Activated naive CD4-positive, alpha-beta T cell treated with anti-CD3 and anti-CD28 coated beads, Interleukin-2, amount 50 U/mL, for 24 hours (primary cell): ENCODE data around the gene GAS2L3.
"Not testable (repeated sequence)": the region's sequence is repeated elsewhere in the genome, so short reads cannot be mapped to it uniquely, and the experiment has no call there.

Experiments
- H3K27ac Mint-ChIP-seq: one replicate; pipeline ENCODE4 v1.8.0; 2021; ENCODE audit warnings: mild to moderate bottlenecking, mixed read lengths
- H3K27me3 Mint-ChIP-seq: one replicate; pipeline ENCODE4 v1.8.0; 2021; ENCODE audit warnings: mixed read lengths
- H3K36me3 Mint-ChIP-seq: one replicate; pipeline ENCODE4 v1.8.0; 2021; ENCODE audit warnings: mixed read lengths
- H3K4me1 Mint-ChIP-seq: one replicate; pipeline ENCODE4 v1.8.0; 2021; ENCODE audit warnings: mixed read lengths
- H3K4me3 Mint-ChIP-seq: one replicate; pipeline ENCODE4 v1.8.0; 2021; ENCODE audit warnings: mild to moderate bottlenecking, mixed read lengths
- H3K9me3 Mint-ChIP-seq: one replicate; pipeline ENCODE4 v1.8.0; 2021; ENCODE audit warnings: mixed read lengths

The GAS2L3 gene

GRCh38 chr12:100610666-100611430 lies 37.4 kb downstream of the GAS2L3 start:
- Mint-ChIP-seq H3K4me1 (no peaks in the 10 kb centered on the region), H3K4me3 (no peak overlapping the region), H3K9me3 (peaks cover 16% of the 10 kb centered on the region)

GRCh38 chr12:100612606-100613005 lies 39.1 kb downstream of the GAS2L3 start:
- Mint-ChIP-seq H3K27me3 (peaks cover 2% of the 10 kb centered on the region), H3K4me3 (no peak overlapping the region), H3K36me3 (peaks cover 2% of the 10 kb centered on the region), H3K4me1 (no peaks in the 10 kb centered on the region), H3K27ac (no peak overlapping the region), H3K9me3 (peaks cover 1% of the 10 kb centered on the region)

More at GRCh38 chr12:100610666-100611430, 37.4 kb downstream of the GAS2L3 start:
- H3K27me3 Mint-ChIP-seq, result peaks cover 12% of the 10 kb centered on the region
- no peak overlapping the region for H3K27ac Mint-ChIP-seq
- H3K36me3 Mint-ChIP-seq, result peaks cover 2% of the 10 kb centered on the region

- Mint-ChIP-seq H3K27ac (no peak overlapping the region), H3K27me3 (no peaks in the 10 kb centered on the region), H3K9me3 (no peaks in the 10 kb centered on the region), H3K4me1 (no peaks in the 10 kb centered on the region), H3K36me3 (no peaks in the 10 kb centered on the region), H3K4me3 (no peak overlapping the region)
Observed at GRCh38 chr12:100624571-100624970, 51.1 kb downstream of the GAS2L3 start.

- H3K4me3 Mint-ChIP-seq, result no peak overlapping the region
- no peaks in the 10 kb centered on the region for H3K4me1 Mint-ChIP-seq
- no peak overlapping the region for H3K27ac Mint-ChIP-seq
- H3K9me3 Mint-ChIP-seq, result no peaks in the 10 kb centered on the region
- no peaks in the 10 kb centered on the region for H3K36me3 Mint-ChIP-seq
- H3K27me3 Mint-ChIP-seq, result no peaks in the 10 kb centered on the region
Observed at GRCh38 chr12:100632445-100632892, 59.0 kb downstream of the GAS2L3 start.

- not testable (repeated sequence) for H3K27me3 Mint-ChIP-seq, H3K4me3 Mint-ChIP-seq, H3K9me3 Mint-ChIP-seq, H3K27ac Mint-ChIP-seq, H3K36me3 Mint-ChIP-seq, H3K4me1 Mint-ChIP-seq
Observed at GRCh38 chr12:100633082-100633785, 59.8 kb downstream of the GAS2L3 start.

GRCh38 chr12:100643246-100643645 lies 69.8 kb downstream of the GAS2L3 start:
- Mint-ChIP-seq H3K27ac (no peak overlapping the region), H3K4me3 (no peak overlapping the region), H3K36me3 (no peaks in the 10 kb centered on the region), H3K4me1 (no peaks in the 10 kb centered on the region), H3K9me3 (peaks cover 5% of the 10 kb centered on the region), H3K27me3 (peaks cover 1% of the 10 kb centered on the region)

GRCh38 chr12:100646896-100647295 lies 73.4 kb downstream of the GAS2L3 start:
- Mint-ChIP-seq H3K27me3 (peaks cover 7% of the 10 kb centered on the region), H3K36me3 (no peaks in the 10 kb centered on the region)

GRCh38 chr12:100651108-100651507 lies 77.6 kb downstream of the GAS2L3 start:
- H3K27ac Mint-ChIP-seq, result no peak overlapping the region
- H3K36me3 Mint-ChIP-seq, result no peaks in the 10 kb centered on the region
- H3K4me1 Mint-ChIP-seq, result no peaks in the 10 kb centered on the region
- H3K9me3 Mint-ChIP-seq, result peaks cover 12% of the 10 kb centered on the region
- no peak overlapping the region for H3K4me3 Mint-ChIP-seq
- peaks cover 13% of the 10 kb centered on the region for H3K27me3 Mint-ChIP-seq

More at GRCh38 chr12:100646896-100647295, 73.4 kb downstream of the GAS2L3 start:
- Mint-ChIP-seq H3K9me3 (peaks cover 12% of the 10 kb centered on the region), H3K4me1 (no peaks in the 10 kb centered on the region), H3K27ac (no peak overlapping the region), H3K4me3 (no peak overlapping the region)

GRCh38 chr12:100651694-100652093 lies 78.2 kb downstream of the GAS2L3 start:
- H3K4me1 Mint-ChIP-seq, result no peaks in the 10 kb centered on the region
- H3K9me3 Mint-ChIP-seq, result peaks cover 12% of the 10 kb centered on the region
- H3K4me3 Mint-ChIP-seq, result no peak overlapping the region
- H3K27me3 Mint-ChIP-seq, result peaks cover 13% of the 10 kb centered on the region
- no peaks in the 10 kb centered on the region for H3K36me3 Mint-ChIP-seq
- no peak overlapping the region for H3K27ac Mint-ChIP-seq

- H3K4me3 Mint-ChIP-seq, result no peak overlapping the region
- no peak overlapping the region for H3K27ac Mint-ChIP-seq
- no peaks in the 10 kb centered on the region for H3K36me3 Mint-ChIP-seq
- H3K9me3 Mint-ChIP-seq, result peaks cover 12% of the 10 kb centered on the region
- no peaks in the 10 kb centered on the region for H3K4me1 Mint-ChIP-seq
- H3K27me3 Mint-ChIP-seq, result peaks cover 13% of the 10 kb centered on the region
Observed at GRCh38 chr12:100652488-100652887, 79.0 kb downstream of the GAS2L3 start.

- peaks cover 16% of the 10 kb centered on the region for H3K9me3 Mint-ChIP-seq
- no peak overlapping the region for H3K27ac Mint-ChIP-seq
- H3K4me3 Mint-ChIP-seq, result no peak overlapping the region
- no peaks in the 10 kb centered on the region for H3K4me1 Mint-ChIP-seq
- H3K36me3 Mint-ChIP-seq, result no peaks in the 10 kb centered on the region
- peaks cover 15% of the 10 kb centered on the region for H3K27me3 Mint-ChIP-seq
Observed at GRCh38 chr12:100656141-100656540, 82.7 kb downstream of the GAS2L3 start.

GRCh38 chr12:100656856-100657255 lies 83.4 kb downstream of the GAS2L3 start:
- Mint-ChIP-seq H3K36me3 (no peaks in the 10 kb centered on the region), H3K27ac (no peak overlapping the region), H3K4me1 (no peaks in the 10 kb centered on the region), H3K27me3 (peaks cover 15% of the 10 kb centered on the region), H3K9me3 (peaks cover 13% of the 10 kb centered on the region), H3K4me3 (no peak overlapping the region)

- H3K27ac Mint-ChIP-seq, result no peak overlapping the region
- no peaks in the 10 kb centered on the region for H3K36me3 Mint-ChIP-seq
- no peaks in the 10 kb centered on the region for H3K4me1 Mint-ChIP-seq
- H3K9me3 Mint-ChIP-seq, result peaks cover 8% of the 10 kb centered on the region
- H3K27me3 Mint-ChIP-seq, result peaks cover 7% of the 10 kb centered on the region
- no peak overlapping the region for H3K4me3 Mint-ChIP-seq
Observed at GRCh38 chr12:100661300-100661951, 87.9 kb downstream of the GAS2L3 start.

- Mint-ChIP-seq H3K36me3 (no peaks in the 10 kb centered on the region), H3K4me3 (no peak overlapping the region), H3K27me3 (peaks cover 6% of the 10 kb centered on the region), H3K9me3 (no peaks in the 10 kb centered on the region), H3K27ac (no peak overlapping the region), H3K4me1 (no peaks in the 10 kb centered on the region)
Observed at GRCh38 chr12:100666588-100666987, 93.1 kb downstream of the GAS2L3 start.

- H3K4me3 Mint-ChIP-seq, result no peak overlapping the region
- H3K4me1 Mint-ChIP-seq, result no peaks in the 10 kb centered on the region
- peaks cover 6% of the 10 kb centered on the region for H3K27me3 Mint-ChIP-seq
- H3K27ac Mint-ChIP-seq, result no peak overlapping the region
- H3K9me3 Mint-ChIP-seq, result no peaks in the 10 kb centered on the region
- H3K36me3 Mint-ChIP-seq, result no peaks in the 10 kb centered on the region
Observed at GRCh38 chr12:100668945-100669536, 95.6 kb downstream of the GAS2L3 start.
